Activated T-helper 1 cell treated with Interleukin-2 at 50 U/mL for 16 hours (primary cell): ENCODE results near the gene SORBS1.

Experiments
- DNase-seq: peaks from one replicate; pipeline ENCODE4 v3.0.0-alpha.2; 2020; ENCODE audit warnings: low read depth

The SORBS1 gene

GRCh38 chr10:95289003-95289920, 271.9 kb downstream of the SORBS1 start:
- DNase-seq = no peak

- no peak for DNase-seq
Measured at GRCh38 chr10:95288303-95288702, 272.9 kb downstream of the SORBS1 start.

GRCh38 chr10:95287281-95287680, 273.9 kb downstream of the SORBS1 start:
- no peak for DNase-seq

DNA sequence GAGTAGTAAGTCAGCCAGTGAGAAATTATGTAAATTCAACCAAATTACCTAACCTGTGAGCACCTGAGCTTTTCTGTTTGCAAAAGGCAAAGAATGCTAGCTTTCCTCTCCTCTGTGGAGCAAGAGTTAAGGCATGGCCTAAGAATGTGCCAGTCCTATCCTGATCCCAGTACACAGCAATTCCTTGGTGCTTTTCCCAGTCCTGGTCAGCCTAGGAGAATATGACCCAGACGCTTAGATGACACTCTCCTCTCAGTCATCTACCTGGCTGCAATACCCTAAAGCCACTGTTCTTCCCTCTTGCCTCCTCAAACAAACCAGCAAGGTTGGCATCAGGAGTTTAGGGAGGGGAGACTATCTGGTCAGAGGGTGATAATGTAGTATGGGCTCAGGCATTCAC, 274.5 kb downstream of the SORBS1 start:
- no peak for DNase-seq

DNA sequence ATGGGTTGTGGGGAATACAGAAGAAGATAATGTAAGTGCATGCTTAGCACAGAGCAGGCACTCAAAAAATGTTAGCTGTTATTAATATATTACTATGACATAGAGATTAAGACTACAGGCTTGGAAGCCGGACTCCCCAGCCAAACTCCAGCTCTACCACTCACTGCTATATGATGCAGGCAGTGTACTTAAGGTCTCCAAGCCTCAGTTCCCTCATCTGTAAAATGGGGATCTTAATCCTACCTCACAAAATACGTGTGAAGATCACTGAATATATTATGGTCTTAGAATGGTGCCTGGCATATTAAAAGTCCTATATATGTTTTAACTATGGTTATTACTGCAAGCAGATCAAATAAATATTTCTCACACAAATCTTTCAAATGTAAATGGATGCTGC, 275.6 kb downstream of the SORBS1 start:
- DNase-seq = no peak

GRCh38 chr10:95284807-95285206, 276.4 kb downstream of the SORBS1 start:
- no peak for DNase-seq

- DNase-seq = no peak
Measured at GRCh38 chr10:95282107-95282506, 279.1 kb downstream of the SORBS1 start.

GRCh38 chr10:95281206-95281605, 280.0 kb downstream of the SORBS1 start:
- DNase-seq = no peak

DNA sequence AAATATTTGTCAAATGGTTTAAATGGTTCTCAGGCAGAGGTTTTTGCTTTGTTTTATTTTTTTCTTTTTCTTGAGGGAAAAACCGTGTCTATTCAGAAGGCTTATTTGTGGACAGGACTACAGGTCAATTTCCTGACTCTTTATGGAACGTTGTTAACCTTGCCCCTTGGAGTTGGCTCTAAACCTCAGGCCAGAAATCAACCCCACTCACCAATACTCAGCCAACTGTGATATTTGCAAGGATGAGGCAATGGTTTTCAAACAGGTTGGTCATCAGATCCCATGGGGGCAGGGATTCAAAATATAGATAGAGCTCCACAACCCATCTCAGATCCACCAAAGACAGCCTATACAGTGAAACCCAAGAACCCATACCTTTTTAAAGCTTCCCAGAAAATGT, 280.5 kb downstream of the SORBS1 start:
- no peak for DNase-seq

- no peak for DNase-seq
Measured at GRCh38 chr10:95279042-95279820, 281.9 kb downstream of the SORBS1 start.

- DNase-seq = no peak
Measured at GRCh38 chr10:95278061-95278988, 282.8 kb downstream of the SORBS1 start.

DNA sequence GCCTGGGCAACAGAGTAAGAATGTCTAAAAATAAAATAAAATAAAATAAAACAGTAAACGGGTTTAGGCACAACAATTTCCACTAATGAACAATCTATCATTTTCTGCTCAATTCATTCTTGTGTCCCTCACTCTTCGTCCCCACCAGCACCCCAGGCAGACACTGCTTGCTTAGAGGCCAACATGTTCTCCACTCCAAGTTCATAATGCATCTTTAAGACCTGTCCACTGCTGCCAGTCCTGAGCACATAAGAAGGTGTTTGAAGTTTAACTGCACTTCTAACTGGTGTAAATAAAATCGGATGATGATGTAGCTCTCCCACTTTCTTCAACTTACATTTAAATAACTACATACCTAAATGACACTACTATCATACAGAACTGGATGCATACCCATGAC, 283.6 kb downstream of the SORBS1 start:
- no peak for DNase-seq

DNA sequence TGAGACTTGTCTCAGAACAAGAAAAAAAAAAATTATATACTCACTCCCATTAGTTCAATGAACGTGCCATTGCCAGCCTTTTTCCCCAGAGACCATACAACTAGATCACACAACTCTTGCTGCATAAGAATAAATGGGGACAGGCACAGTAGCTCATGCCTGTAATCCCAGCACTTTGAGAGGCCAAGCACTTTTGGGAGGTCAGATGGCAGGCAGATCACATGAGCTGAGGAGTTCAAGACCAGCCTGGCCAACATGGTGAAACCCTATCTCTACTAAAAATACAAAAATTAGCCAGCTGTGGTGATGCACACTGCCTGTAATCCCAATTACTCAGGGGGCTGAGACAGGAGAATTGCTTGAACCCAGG, 284.0 kb downstream of the SORBS1 start:
- DNase-seq = no peak

DNA sequence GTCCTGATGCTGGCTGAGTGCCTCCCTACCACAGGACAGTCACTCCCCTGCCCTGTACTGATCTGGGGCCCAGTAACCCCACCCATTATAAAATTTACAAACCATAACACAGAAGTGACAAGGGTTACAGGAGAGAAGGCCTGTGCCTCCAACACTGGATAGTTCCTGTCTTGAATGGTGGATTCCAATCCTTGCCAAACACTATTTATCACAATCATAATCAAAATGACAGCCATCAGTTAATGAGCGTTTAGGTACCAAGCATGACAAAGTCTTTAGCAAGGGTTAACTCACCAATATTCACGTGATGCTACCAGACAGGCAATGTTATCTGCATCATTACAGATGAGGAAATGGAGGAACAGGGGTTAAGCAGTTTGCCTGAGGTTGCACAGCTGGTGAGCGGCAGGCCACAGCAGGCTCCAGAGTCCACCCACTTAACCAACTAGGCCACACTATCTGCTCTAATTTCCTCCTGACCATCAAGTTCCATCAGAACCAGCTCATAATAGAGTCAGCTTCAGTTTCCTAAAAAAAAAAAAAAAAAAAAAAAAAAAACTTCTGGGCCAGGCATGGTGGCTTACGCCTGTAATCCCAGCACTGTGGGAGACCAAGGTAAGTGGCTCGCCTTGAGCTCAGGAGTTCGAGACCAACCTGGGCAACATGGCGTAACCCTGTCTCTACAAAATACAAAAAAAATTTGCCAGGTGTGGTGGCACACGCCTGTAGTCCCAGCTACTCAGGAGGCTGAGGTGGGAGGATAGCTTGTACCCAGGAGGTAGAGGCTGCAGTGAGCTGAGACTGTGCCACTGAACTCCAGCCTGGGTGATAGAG, 284.6 kb downstream of the SORBS1 start:
- DNase-seq = no peak

DNA sequence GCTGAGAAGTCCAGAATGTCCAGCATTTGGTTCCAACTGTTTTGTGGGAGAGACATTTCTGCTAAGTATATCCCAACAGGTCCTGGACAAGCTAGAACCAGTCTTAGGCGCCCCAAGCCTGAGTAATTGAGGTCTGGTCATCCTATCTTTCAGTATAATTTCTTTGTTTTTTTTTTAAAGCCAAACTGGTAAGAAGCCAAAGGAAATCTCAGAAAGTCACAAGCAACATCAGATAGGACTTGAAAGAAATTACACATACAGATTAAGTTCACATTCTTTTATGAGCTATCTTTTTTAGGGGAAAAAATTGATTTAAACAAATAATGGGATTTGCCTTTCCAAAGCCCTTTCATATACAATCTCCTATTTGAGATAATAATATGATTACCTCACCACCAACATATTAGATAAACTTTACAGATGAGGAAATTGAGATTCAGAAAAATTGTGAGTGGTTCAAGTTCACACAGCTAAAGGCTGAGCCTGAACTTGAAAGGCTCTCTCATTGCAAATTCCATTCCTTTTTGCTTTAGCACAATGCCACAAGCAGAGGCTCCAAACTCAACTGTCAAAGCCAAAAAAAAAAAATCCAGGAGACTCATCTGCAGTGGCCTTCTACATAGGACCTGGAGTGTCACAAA, 285.3 kb downstream of the SORBS1 start:
- no peak for DNase-seq

DNA sequence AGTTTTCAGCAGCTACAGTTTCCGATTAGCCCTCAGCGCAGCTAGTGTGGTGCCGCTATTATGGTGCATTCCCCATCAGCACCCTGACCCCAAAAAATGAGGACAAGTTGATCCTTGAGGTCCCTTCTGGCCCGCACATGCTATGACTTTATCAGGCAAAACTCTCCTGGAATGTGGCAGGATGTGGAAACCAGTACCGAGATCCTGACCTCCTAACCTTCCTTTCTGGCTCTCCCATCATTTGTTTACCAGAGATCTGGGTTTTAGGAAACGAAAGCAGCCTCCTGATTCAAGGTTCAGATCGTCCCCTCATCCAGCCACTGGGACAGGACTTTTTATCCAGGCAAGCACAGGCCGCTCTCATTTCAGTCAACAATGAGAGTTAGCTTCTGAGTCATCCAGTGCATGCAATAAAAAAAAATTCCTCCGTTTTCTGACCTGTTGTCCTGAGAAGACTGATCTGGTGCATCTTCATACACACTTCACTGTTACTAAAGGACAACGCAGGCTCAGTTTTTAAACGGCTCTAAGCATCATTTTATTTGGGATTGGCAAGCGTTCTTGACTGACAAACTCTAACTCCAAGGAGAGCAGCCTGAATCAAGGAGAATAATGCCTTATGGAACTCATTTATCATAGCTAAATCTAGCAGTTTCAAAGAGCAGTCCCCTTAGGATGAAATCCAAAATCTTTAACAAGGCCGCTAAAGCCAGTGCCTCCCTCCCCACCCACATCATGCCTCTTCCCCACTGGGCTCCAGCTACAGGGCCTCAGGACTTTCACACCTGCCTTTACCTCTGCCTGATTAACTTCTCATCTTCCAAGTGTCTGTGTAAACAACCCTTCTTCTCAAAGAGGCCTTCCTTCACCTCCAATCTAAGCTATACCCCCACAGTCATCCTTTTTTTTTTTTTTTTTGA, 287.5 kb downstream of the SORBS1 start:
- DNase-seq = no peak

DNA sequence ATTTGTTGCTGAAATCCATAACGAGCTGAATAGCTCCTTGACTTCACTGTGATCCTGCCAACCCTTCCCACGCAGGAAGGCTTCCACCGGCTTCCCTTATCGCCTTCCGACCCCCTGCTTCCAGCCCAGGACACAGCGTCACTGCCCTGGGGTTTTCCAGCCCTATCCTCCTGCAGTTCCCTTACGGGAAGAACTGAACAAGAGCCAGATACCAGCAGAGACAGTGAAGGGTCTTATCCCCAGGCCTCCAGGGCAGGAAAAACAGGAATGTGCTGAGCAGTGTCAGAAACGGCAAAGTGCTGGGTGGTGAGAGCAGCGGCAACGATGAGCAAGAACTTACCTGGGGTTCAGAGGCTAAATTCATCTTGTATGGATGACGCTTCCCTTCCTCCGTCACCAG, 292.7 kb downstream of the SORBS1 start:
- no peak for DNase-seq

DNA sequence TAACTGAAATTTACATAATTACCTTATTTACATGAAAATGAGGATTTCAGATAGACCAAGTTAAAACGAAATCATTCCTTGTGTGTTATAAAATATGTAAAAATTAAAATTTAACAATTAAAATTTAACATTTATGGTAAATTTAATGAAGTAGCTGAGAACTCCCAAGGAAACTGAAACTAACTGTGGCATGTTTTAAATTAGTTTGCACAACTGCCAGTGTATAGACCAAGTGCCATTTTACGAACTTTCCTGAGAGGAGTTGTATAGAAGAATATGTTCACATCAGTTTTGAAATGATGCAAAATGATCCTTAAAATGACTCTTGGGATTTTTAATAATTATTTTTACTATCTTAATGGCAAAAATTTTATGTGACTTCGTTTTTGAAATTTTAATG, 293.9 kb downstream of the SORBS1 start:
- no peak for DNase-seq

DNA sequence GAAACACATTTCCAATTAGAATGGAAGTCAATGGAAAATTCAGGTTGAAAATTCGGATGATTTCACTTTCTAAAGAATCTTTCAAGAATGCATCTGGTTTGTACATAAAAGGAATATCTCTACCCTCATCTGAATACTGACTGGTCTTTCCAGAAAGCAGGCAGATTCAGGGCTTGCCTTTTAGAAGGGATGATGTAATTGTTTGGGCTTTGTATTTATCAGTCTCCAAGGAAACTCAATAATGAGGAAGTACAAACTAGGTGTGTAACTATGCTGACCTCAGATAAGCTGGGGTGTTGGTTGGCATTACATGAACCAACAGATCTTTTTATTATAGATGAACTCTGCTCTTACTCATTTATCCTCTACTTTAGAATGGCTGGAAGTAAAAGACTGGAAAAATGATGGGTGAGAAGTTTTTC, 294.5 kb downstream of the SORBS1 start:
- no peak for DNase-seq

DNA sequence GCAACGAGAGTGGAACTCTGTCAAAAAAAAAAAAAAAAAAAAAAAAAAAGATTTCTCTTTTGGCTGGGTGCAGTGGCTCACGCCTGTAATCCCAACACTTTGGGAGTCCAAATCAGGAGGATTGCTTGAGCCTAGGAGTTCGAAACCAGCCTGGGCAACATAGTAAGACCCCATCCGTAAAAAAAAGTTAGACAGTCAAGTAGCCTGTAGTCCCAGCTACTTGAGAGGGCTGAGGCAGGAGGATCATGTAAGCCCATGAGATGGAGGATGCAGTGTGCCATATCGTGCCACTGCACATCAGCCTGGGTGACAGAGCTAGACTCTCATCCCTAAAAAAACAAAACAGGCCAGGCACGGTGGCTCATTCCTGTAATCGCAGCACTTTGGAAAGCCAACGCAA, 295.6 kb downstream of the SORBS1 start:
- no peak for DNase-seq
